ENCODE results near the gene WNT2B.
"Not testable (repeated sequence)": the region's sequence is repeated elsewhere in the genome, so short reads cannot be mapped to it uniquely, and the experiment has no call there.

Gene WNT2B

GRCh38 chr1:112508278-112509004, at the start of gene WNT2B:
Gene WNT2B (plus strand): TSS chr1:112508965. CDS start chr1:112509263, 298 bp downstream.
- DNase-seq: peak; percentile 68

DNA sequence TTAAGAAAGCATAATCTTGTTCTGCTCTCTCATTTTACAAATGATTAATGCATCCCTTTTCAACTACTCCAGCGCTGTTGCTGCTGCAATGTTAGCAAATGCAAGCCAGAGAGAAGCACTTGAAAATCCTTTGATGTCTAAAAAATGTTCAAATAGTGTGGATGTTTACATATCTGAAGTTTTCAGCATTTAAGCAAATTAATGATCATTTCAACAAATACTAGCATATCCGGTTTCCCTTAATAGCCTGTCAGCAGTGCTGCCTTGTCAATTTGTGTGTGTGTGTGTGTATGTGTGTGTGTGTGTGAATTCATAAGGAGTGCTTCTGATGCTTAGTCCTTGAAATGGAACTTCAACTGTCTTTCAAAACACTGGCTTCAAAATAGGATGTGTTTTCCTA, 48.1 kb upstream of the WNT2B start:
- no peak for DNase-seq

DNA sequence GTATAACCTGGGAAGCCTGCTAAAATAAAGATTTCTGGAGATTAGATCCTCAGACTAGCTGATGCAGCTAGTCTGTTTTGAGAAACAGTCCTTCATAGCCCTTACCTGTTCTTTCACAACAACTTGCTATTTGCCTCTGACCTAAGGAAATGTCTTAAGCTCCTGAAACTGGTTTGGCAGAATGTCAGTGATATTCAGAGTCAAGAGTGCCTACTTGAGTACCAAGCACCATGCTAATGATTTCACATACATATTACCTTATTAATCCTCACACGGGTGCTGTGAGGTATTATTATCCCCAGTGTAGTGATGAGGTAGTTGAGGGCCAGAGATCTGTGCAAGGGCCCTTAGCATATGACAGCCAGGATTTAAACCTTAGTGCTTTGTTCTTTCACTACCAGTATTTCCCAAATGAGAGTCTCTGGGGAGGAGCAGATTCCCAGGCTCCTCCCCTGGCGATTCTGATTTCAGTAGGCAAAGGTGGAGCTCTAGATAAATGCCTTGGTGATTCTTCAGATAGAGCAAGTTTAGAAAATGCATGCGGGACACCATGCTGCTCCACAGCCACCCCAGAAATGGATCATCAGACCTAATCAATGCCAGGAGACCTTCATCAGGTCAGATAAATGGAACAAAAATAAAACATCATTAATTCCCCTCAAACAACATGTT, 47.4 kb upstream of the WNT2B start:
- DNase-seq: no peak

DNA sequence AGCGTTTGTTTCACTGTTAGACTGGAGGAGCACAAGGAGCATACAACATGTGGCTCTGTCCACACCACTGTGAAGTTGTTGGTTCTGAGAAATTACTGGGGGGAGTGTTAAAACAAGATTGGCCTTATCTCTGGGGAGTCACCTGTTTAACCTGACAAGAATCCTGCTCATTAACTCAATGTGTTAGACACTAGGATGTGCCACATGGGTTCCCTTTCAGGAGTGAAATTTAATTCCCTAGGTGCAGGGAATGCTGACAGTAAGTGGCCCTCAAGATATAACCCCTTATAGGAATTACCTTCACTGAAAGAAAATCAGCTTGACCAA, 45.8 kb upstream of the WNT2B start:
- DNase-seq: no peak

- no peak for DNase-seq
These were observed 44.3 kb upstream of the WNT2B start for GRCh38 chr1:112464501-112464900.

GRCh38 chr1:112465122-112465521, 43.6 kb upstream of the WNT2B start:
- DNase-seq: no peak

DNA sequence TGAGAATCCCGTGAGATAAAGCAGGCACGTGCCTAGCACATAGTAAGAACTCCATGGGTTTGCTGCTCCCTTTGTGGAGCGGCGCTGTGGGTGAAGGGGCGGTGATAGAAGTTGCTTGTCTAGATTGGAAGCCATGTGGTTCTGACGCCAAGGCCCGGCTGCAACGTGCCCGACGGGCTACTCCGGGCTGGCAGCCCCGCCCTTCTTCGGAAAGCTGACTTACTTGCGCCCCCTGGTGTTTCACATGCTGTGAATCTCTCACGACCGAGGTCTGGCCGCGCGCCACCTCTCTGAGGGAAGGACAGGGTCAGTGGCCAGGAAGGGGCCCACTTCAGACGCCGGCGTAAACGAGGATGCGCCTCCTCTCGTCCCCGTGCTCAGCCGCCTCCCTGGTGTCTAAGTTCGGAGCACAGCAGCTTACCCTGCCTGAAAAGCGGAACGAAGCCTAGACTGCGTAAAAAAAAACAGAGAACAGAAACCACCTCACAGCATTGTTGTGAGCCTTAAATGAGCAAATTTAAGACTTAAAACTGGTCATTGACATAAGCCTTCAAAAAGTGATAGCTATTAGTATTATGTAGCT, 42.6 kb upstream of the WNT2B start:
- DNase-seq: peak; percentile 92

DNA sequence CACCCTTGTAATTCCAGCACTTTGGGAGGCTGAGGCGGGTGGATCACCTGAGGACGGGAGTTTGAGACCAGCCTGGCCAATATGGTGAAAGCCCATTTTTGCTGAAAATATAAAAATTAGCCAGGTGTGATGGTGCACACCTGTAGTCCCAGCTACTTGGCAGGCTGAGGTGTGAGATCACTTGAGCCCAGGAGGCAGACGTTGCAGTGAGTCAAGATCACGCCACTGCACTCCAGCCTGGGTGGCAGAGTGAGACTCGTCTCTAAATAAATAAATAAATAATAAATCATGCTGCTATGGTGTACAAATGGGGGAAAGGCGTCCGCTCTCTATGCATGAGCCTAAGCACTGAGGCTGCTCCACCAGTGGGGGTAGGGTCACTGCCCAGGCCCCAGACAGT, 38.4 kb upstream of the WNT2B start:
- not testable (repeated sequence) for DNase-seq

DNA sequence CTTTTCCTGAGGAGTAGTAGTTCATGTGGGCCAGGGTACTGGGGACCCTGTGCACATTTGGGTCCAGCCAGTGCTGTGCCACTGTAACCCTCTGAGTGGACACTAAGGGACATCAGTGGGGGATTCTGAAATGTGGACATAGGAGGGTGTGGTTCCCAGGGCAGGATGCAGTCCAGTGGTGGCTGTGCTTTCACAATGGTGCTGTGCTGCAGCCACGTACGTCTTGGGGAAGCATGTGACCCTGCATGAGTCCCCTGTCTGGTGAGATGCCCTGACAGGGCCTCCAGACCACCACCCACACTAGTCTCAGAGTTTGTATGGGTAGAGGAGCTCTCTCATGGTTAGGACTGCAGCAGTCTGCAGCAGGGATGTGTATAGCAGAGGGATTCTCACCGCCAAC, 37.8 kb upstream of the WNT2B start:
- DNase-seq: no peak

DNA sequence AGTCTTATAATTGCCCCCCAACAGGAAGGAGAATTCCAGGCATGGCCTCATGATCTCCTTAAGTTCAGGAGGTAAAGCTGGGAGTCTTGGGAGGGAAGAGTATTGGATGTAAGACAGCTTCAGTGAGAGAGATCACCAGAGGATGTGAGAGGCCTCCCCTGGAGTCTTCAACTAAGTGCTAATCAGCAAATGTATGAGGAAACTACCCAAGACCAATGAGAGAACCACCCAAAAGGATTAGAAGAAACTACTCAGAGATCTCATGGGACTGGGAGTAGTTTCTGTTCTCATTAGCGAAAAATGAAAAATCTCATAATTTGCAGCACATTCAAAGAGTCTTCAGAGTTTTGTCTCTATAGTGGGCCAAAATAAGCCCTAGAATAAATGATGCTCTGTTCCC, 36.6 kb upstream of the WNT2B start:
- DNase-seq: no peak

DNA sequence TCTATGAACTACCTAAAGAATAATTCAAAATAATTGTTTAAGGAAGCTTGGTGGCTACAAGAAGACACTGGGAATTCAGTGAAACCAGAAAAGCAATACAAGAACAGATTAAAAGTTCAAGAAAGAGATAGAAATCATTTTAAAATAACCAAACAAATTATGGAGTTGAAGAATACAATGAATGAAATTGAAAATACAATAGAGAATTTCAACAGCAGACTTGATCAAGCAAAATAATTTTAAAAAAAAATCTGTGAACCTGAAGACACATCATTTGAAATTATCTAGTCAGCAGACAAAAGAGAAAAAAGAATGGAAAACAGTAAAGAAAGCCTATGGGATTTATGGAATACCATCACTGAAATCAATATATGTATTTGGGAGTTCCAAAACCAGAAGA, 31.2 kb upstream of the WNT2B start:
- no peak for DNase-seq

- DNase-seq: no peak
These were observed 30.5 kb upstream of the WNT2B start for GRCh38 chr1:112478314-112478713.

GRCh38 chr1:112486063-112486462, 22.7 kb upstream of the WNT2B start:
- DNase-seq: not testable (repeated sequence)

- not testable (repeated sequence) for DNase-seq
These were observed 21.1 kb upstream of the WNT2B start for GRCh38 chr1:112487686-112488085.

DNA sequence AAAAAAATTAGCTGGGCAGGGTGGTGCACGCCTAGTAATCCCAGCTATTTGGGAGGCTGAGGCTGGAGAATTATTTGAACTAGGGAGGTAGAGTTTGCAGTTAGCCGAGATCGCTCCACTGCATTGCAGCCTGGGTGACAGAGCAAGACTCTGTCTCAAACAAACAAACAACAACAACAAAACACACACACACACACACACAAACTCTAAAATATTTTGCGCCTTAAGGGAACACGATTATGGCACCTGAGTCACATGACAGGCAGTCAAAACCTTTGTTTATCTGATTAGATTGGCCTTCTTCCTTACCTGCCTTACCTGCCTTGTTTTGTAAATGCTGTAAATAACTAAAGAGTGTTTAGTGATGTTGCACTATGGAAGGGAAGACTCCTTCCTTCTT, 20.6 kb upstream of the WNT2B start:
- no peak for DNase-seq

- DNase-seq: no peak
These were observed 16.7 kb upstream of the WNT2B start for GRCh38 chr1:112492076-112492475.

GRCh38 chr1:112493351-112493750, 15.4 kb upstream of the WNT2B start:
- no peak for DNase-seq

GRCh38 chr1:112496290-112496689, 12.5 kb upstream of the WNT2B start:
- no peak for DNase-seq

DNA sequence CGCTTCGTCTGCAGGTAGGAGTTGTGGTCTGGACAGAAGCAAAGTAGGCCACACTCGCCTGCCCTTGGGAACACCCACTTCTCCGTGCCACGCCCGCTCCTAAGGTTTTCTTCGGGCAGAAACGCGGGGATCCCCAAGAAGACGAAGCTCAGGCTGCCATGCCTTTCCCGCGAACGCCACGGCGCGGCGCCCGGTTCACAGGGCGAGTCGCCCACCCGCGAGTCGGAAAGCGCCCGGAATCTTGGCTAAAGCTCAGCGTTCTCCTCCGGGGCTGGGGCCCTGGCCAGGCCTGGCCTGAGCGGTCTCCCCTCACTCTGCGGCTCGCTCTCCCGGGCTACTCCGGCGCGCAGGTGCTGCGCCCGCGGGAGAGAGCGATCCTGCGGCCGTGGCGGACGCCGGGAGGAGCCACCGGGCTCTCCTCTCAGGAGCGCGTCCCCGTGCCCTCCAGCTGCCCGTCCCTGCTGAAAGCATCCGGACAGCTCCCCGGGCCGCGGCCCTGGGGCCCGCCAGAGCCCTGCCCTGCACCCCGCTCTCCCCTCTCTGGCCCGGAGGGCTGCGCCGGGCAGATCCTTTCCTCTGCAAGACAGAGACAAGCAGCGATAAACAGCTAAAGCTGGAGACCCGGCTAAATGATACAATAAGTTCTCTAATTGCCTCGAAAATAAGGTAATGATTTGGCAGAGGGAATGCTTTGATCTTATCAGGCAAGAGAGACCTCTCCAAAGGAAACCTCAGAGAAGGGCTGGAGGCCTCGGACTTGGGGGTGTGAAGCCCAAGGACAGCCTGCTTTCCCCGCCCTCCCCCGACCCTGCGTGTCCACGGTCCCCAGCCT, 6.7 kb upstream of the WNT2B start:
- DNase-seq: peak; percentile 66

GRCh38 chr1:112502826-112503225, 5.9 kb upstream of the WNT2B start:
- DNase-seq: no peak

DNA sequence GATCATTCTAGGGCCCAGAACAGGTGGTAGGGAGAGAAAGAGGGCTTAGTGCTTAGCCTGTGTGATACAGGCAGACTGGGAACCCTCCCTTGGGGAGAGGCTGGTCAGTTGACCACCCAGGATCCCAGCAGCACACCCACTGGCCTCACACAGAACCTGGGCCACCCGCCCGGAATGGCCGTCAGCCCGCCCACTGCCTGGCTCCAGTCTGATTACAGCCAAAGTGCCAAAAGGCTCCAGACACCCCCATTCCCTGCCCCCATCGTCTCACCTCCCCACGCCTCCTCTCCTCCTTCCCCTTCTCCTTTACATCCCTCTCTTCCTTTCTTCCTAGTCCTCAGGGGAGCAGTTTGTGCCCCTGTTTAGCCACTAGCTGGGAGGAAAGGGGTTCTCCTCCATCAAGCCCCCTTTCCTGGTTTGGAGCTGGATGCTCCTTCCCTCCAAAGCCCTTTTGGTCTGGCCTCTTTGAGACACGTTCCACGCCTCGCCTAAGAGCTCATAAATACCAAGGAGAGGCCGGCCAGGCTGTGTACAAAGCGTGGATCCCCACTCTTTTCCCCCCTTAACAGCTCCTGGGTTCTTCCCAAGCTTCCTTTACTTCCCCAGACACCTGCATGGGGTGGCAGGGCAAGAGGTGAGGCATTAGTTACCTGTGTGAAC, 4.6 kb upstream of the WNT2B start:
- no peak for DNase-seq

- no peak for DNase-seq
These were observed 3.9 kb upstream of the WNT2B start for GRCh38 chr1:112504661-112505399.

Data from activated CD4-positive, alpha-beta T cell treated with anti-CD3 and anti-CD28 coated beads for 48 hours (primary cell).